RWPE1 (cell line): ENCODE data around the gene TMPRSS11E.

Experiments
- CTCF ChIA-PET: fragments of 350-600 bp; sonication (Branson Sonifier 250); formaldehyde crosslinking; extraction: SDS; loops from one replicate; lab custom pipeline; 2021; lab: Yijun Ruan, JAX
- POLR2A ChIA-PET: fragments of 400-600 bp; formaldehyde crosslinking; extraction: SDS; loops from one replicate; lab custom pipeline; 2020; ENCODE audit warnings: antibody characterized with exemption; ENCODE audit not compliant: low non-redundant PET; lab: Yijun Ruan, JAX
- DNase-seq: peaks from one replicate; pipeline ENCODE4 v3.0.0; 2012; ENCODE audit warnings: low spot score
- H3K27ac ChIP-seq: fragments of 450-650 bp; 2 replicates; pipeline ENCODE4 v1.5.1; 2017
- TF ChIP-seq, protein P1 (sequence below): fragments of 450-650 bp; conservative IDR thresholded peaks from 2 replicates; pipeline ENCODE4 v1.5.1; 2017; ENCODE audit warnings: low read depth, mild to moderate bottlenecking

TMPRSS11E gene

DNA sequence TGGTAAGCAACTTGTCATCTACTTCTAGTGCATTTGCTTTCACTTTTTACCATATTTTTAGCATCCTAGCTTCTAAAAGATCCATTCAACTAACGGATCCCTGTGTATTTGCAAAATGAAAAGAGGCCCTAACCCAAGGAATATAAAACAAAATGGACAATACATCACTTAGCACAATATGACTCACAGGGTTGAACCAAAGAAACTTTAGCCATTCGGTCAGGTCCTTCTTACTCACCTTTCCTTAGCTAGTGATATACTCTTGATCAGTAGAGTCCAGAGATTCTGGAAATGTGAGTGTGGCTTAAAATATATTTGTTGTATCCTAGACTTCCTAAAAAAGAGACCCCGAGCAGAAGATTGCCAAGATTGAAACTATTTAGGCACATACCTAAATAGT, 19.5 kb downstream of the TMPRSS11E start:
- no peak overlapping the region for H3K27ac ChIP-seq
- ChIA-PET CTCF (no interaction called here), POLR2A (no interaction called here)
- no peak for DNase-seq
- TF ChIP-seq, protein P1, sequence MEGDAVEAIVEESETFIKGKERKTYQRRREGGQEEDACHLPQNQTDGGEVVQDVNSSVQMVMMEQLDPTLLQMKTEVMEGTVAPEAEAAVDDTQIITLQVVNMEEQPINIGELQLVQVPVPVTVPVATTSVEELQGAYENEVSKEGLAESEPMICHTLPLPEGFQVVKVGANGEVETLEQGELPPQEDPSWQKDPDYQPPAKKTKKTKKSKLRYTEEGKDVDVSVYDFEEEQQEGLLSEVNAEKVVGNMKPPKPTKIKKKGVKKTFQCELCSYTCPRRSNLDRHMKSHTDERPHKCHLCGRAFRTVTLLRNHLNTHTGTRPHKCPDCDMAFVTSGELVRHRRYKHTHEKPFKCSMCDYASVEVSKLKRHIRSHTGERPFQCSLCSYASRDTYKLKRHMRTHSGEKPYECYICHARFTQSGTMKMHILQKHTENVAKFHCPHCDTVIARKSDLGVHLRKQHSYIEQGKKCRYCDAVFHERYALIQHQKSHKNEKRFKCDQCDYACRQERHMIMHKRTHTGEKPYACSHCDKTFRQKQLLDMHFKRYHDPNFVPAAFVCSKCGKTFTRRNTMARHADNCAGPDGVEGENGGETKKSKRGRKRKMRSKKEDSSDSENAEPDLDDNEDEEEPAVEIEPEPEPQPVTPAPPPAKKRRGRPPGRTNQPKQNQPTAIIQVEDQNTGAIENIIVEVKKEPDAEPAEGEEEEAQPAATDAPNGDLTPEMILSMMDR = no peak

DNA sequence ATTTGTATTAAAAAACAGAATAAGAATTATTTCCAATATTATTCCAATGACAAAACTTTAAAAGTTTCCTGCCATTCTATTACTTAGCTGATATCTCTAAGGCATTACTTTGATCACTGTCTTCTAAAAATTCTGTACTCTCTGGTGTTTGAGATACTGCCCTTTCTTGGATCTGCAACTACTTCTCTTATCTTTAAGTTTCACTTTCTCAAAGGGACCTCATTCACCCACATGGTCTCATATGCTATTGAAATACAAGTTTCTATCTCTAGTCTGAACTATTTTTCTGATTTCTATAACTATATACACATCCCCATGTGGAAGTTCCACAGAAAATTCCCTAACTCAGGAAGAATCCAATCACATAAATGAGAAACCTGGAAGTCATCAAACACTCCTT, 22.2 kb downstream of the TMPRSS11E start:
- DNase-seq = no peak
- ChIA-PET POLR2A (no interaction called here), CTCF (interaction anchor here (0.6 kb wide), 1 partner anchor 183 kb away, joined by 5 read pairs; no protein-coding TSS in a partner anchor)
- TF ChIP-seq, protein P1 = no peak
- no peak overlapping the region for H3K27ac ChIP-seq

DNA sequence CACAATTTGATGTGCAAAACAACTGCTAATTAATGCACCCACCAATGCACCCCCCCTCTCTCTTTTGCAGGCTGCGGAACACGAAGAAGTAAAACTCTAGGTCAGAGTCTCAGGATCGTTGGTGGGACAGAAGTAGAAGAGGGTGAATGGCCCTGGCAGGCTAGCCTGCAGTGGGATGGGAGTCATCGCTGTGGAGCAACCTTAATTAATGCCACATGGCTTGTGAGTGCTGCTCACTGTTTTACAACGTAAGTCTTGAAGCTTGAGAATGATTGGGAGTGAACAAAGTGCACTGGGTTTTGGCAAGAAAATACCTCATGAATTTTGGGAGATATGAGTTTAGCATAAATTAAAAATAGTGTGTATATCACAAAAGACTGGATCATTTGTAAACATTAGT, 28.9 kb downstream of the TMPRSS11E start:
- POLR2A ChIA-PET = no interaction called here

DNA sequence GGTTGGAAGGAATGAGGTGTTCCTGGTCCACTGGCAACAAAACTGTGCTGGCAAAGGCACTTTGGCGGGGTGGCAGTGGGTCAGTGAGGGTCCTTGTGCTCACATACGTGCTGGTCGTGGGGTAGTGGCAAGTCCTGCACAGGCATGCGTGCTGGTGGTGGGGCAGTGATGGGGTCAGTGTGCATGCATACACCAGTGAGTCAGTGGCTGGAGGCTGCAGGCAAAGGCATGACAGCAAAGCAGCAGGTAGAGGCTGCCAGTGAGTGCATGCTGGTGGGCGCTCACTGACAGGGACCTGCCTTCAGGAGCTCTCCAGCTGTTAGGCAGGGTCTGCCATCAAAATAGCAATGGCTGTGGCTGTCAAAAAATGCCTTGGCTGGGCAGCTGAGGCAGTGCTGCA, 42.1 kb downstream of the TMPRSS11E start:
- DNase-seq = no peak
- H3K27ac ChIP-seq = no peak overlapping the region
- TF ChIP-seq, protein P1 = no peak
- CTCF ChIA-PET = no interaction called here
- POLR2A ChIA-PET = no interaction called here

More for the DNA sequence above, 28.9 kb downstream of the TMPRSS11E start:
- TF ChIP-seq, protein P1 = no peak
- no peak for DNase-seq
- H3K27ac ChIP-seq = no peak overlapping the region
- CTCF ChIA-PET = no interaction called here

DNA sequence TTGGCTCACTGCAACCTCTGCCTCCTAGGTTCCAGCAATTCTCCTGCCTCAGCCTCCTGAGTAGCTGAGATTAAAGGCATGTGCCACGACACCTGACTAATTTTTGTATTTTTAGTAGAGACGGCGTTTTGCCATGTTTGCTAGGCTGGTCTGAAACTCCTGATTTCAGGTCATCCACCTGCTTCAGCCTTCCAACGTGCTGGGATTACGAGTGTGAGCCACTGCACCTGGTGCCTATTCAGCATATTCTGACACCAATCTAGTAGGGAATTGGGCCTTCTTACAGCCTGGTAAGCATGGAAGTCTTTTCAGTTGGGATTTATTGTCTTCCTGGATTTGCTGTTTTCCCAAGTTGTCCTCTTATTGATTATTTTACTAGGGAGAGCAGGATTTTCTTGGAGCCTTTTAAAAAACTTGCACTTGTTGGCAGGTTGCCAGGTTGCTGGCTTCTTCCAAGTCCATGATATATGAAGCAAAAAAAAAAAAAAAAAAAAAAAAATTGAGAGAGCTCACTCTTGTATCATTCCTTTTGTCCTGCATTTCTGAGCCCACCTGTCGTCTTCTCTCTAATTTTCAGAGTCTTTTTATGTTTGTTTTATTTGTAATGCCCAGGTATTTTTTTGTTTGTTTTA, 43.7 kb downstream of the TMPRSS11E start:
- POLR2A ChIA-PET = no interaction called here
- H3K27ac ChIP-seq = no peak overlapping the region
- CTCF ChIA-PET = no interaction called here
- DNase-seq = no peak
- TF ChIP-seq, protein P1 = no peak

DNA sequence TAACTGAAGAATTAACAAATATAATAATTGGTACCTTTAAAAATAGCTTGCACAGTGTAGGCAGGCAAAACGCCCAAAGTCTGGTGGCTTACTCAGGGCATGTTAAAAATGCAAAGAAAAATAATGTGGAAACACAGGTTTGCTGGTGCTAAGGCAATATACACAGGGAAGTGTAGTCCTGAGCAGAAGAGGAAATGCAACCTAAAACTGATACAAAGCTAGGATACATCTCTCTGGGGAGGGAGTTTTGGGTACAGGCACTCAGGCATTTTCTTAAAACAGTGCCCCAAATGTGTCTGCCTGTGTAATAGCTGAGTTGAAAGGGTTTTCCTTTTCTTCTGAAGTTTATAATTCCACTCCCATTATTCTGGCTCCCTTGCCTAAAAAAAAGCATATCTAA, 47.4 kb downstream of the TMPRSS11E start:
- H3K27ac ChIP-seq = no peak overlapping the region
- DNase-seq = no peak
- POLR2A ChIA-PET = no interaction called here
- TF ChIP-seq, protein P1 = no peak
- CTCF ChIA-PET = interaction anchor here (0.6 to 1.1 kb wide), 2 partner anchors 319 to 675 kb away, joined by 3 to 5 read pairs; no protein-coding TSS in a partner anchor
